ENCODE measurements around the gene POLR2E.
"Not testable (repeated sequence)": the region's sequence is repeated elsewhere in the genome, so short reads cannot be mapped to it uniquely, and the experiment has no call there.

POLR2E gene

GRCh38 chr19:1125601-1126467, 30.7 kb upstream of the POLR2E start:
- DNase-seq = no peak

DNA sequence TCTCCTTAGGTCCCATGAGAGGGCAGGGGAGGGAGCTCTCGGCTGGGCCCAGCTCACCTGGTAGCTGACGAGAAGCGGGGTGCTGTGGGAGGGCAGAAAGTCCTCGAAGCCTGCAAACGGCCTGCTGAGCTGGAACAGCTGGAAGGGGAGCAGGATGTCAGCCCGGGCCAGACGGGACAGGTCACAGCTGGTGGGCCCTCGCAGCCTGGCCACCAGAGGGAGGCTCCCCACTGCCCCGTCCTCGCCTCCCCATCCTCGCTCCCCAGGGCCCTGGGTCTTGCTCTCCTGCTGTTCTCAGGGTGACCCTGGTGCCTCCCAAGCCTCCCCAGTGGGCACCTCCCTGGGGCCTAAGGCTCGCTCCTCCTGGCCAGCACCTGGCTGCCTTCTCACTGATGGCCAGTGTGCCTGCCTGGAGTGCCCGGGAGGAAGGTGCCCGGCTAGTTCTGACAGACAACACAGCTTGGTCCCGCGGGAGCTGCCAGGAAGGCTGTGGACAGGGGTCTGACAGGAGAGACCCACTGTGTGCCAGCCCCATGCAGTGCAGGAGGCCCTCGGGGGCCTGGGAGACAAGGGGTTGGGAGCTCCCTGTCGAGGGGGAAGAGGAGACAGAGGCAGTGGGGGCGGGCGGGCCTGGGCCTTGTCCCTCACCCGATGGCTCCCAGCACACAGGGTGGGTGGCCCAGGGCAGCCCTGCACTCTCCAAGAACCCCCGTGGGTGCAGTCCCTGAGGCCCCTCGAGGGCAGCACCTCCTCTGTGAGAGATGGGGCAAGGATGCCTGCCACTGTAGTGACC, 28.9 kb upstream of the POLR2E start:
- DNase-seq = no peak

GRCh38 chr19:1123381-1123780, 28.2 kb upstream of the POLR2E start:
- DNase-seq = no peak

- DNase-seq = no peak
These were observed 27.8 kb upstream of the POLR2E start for GRCh38 chr19:1122972-1123363.

DNA sequence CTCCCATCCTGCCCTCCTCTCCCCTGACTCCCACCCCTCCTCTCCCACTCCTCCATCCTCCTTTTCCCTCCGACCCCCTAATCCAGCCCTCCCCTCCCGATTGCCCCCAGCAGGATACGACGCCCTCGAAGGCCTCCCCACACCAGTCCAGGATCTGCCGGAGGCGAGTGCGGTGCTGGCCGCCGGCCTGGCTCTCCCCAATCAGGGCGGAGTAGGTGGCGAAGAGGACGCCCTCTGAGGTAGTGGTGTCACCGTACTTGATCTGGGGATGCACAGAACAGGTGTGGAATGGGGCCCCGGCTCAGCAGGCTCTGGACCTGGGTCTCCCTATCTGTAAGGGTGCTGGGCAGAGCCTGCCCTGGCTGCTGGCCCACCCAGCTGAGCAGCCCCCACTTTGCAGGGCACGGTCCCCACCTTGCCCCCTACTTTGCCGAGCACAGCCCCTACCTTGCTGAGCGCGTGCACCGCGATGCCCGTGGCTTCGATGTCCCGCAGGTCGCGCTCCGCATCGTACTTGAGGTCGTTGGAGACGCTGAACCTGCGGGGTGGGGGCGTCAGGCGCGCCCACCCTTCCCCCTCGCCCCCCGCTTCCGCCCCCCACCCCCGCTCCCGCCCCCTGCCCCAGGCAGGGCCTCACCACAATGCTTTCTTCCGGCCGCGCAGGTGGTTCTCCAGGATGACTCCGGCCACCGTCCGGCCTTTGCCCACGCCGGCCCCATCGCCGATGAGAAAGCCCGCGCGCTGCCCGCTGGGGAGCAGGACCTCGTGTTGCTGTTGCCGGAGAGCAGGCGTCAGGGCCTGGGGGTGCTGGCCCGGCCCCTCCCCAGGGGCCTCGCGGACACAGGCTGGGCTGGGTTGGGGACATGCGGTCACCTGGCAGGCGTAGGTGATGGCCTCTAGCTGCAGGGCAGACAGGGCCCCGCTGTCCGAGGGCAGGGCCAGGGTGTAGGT, 27.1 kb upstream of the POLR2E start:
- no peak for DNase-seq

- no peak for DNase-seq
These were observed 26.2 kb upstream of the POLR2E start for GRCh38 chr19:1121395-1121794.

DNA sequence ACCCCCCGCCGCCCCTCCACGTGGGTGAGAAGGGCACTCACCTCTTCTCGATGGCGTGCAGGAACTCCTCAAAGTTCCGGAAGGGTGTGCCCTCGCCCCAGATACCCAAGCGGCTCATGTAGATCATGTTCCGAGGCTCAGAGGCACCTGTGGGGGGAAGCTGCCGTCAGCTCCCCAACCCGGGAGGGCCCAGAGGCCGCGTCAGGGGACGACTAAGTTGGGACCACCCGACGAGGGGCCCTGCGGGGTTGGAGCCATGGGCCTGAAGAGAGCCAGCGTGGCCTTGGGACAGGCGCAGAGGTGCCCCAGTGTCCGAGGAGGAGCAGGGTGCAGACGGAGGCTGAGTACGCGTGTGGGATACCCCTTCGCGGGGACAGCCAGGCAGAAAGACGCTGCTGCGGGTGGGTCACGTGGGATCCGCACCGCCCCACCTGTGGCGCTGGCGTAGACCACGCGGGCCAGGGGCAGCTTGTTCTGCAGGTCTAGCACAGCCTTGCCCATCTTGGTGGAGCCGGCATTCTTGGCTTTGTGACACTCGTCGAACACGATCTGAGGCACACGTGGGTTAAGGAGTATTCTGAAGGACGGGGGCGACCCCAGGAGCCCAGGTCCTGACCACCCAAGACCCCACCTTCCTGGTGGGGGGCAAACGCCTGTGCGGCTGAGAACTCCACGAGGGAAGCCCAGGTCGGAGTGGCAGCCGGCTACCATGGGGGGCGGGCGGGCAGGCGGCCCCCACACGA, 24.5 kb upstream of the POLR2E start:
- DNase-seq = no peak

GRCh38 chr19:1118999-1119398, 23.8 kb upstream of the POLR2E start:
- no peak for DNase-seq

DNA sequence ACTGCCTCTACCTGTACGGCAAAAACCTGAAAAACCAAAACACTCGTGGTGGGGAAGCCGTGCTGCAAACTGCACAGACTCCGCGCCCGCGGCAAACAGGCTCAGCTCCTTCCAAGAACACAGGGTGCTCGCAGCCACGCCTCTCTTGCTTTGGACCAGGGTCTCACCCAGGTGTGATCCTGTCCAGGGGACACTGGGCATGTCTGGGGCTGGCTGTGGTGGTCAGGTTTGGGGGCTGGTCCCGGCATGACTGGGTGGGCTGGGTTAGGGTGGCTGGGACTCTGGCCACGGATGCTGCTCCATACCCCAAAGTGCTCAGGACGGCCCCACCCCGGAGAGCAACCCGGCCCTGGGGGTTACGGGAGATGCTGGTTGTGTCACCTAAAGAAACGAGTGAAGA, 22.5 kb upstream of the POLR2E start:
- DNase-seq = no peak

DNA sequence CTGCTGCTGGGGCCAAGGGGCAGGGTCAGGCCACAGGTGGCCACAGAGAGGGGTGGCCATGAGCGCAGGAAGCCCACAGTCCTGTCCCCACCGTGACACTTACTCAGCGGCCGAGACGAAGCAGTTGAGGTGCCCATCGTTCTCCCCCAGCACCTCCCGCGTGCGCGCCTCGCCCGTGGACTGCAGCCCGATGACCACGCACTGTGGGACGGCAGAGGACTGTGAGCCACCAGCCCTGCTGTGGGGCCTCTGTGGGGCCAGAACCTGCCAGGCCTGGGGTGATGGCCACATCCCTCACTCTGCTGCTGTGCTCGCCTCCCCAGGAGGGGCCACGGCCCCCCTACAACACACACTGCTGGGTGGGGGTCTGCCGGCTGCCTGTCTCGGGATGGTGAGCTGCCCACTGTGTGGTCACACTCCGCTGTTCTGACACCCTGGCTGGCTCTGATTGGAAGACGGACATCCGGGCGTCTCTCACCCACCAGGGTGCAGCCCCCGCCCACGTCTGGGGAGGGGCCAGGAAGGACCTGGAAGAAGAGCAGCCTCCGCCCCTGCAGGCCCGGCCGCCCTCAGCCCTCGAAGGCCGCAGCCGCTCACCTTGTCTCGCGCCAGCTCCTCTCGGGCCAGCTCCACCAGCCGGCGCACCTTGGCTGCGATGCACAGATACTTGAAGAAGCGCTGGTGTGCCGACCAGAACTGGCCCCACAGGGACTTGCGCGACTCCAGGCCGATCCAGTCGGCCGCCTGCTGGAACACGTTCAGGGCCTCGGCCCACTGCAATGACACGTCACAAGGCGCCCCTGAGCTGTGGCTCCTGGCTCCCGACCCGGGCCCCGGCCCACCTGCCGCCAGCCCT, 21.8 kb upstream of the POLR2E start:
- no peak for DNase-seq

- no peak for DNase-seq
These were observed 20.7 kb upstream of the POLR2E start for GRCh38 chr19:1115646-1116420.

DNA sequence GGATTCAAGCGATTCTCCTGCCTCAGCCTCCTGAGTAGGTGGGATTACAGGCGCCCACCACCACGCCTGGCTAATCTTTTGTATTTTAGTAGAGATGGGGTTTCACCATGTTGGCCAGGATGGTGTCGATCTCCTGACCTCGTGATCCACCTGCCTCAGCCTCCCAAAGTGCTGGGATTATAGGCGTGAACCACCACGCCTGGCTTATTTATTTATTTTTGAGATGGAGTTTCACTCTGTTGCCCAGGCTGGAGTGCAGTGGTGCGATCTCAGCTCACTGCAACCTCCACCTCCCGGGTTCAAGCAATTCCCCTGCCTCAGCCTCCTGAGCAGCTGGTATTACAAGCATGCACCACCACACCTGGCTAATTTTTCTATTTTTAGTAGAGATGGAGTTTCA, 19.6 kb upstream of the POLR2E start:
- DNase-seq = not testable (repeated sequence)

DNA sequence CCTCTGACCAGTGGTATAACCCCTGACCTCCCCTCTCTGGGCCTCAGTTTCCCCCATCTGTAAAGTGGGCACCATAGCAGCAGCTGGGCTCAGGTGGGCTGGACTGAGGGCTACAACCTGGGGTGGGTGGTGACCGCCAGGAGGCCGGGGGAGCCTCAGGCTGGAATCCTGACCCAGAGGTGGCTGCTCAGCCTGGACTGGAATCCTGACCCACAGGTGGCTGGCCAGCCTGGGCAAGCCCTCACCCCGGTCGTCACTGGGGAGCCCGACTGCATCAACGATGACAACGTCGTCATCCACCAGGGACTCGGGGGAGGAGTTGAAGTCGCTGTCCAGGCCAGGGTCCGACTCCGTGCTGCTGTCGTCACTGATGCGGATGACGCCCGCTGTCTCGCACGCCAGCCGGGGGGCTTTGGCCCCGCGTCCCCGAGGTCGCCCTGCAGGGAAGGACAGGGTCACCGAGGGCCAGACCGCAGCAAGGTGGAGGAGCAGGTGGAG, 18.9 kb upstream of the POLR2E start:
- DNase-seq = no peak

DNA sequence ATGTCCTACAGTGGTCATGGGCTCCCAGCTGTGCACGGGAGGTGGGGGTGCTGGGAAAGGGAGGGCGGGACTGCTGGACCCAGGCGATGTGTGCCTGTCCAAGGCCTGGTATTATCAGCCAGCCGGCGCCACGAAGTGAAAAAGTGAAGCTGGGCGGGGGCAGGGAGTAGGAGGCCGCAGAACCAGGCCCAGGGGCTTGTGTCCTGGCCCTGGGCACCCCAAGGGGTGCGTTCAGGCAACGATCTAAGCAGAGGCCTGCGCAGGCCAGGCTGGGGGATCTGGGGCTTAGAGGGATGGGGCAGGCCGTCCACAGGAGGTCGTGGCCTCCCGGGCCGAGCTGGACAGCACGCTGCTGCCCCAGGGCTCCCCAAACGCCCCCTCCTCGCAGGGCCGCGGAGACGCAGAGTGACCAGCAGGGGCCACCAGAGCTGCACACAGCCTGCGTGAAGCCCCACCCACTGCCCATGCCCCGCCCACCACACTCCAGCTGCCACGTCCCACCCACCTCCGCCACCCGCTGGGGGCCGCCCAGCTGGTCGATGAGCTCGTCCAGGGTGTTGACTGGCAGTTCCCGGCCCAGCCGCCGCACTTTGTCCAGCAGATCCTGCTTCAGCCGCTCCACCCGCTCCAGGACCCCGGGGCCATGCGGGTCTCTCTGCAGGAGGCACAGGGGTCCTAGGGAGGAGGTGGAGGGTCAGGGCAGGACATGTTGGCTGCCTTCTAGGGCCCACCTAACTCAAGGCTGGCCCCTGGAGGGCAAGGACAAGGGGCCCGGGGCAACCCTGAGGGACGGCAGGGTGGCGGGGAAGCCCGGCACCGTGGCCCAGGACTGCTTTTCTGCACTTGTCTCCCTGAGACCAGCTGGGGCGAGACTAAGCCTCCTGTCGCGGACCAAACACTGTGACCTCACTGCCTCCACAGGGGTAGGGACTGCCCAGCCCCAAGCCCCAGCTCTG, 18.1 kb upstream of the POLR2E start:
- peak; percentile 86 to 94 for DNase-seq

DNA sequence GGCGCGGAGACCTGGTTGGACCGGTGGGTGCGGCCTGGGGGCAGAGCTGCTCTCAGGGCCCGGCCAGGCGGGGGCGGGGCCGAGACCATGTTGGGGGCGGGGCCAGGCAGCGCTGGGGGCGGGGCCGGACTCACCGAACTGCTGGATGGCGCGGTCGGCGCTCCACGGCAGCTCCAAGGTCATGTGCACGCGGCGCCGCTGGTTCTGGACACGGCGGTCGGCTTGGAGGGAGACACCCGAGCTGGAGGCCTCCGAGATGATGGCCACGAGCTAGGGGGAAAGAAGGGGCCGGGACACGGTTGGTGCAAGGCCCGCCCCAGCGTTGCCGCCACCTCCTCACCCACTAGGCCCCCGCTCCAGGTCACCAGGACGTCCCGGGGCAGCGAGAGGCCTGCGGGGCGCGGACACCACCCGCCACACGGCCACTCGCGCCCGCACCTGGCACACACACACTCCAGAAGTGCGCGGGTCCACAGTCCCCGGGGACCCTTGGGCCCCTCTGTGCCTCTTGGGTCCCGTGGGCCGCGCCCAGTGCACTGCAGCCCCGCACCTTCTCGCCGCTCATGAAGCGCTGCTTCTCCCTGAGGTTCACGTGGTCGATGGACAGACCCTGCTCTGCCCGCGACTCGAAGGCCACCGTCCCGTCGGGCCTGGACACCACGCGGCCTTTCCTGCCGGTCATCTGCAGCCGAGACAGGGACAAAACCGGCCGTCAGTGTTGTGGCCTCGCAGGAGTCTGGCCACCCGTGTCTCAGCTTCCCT, 17.3 kb upstream of the POLR2E start:
- DNase-seq = no peak

- no peak for DNase-seq
These were observed 16.6 kb upstream of the POLR2E start for GRCh38 chr19:1111641-1112267.

- no peak for DNase-seq
These were observed 15.8 kb upstream of the POLR2E start for GRCh38 chr19:1110809-1111640.
